GM19193 (cell line): ENCODE measurements around the gene TNFRSF6B.

Source experiments
- POLR2A ChIP-seq: IDR thresholded peaks from 4 replicates; pipeline ENCODE4 v1.6.1; 2011; ENCODE audit not compliant: insufficient read depth, insufficient read length; ENCODE audit errors: extremely low read depth

The TNFRSF6B gene

GRCh38 chr20:63660622-63661021 lies 35.8 kb upstream of the TNFRSF6B start:
- TF ChIP-seq POLR2A, result no peak

- no peak for TF ChIP-seq POLR2A
Measured at GRCh38 chr20:63661108-63661507, 35.3 kb upstream of the TNFRSF6B start.

- TF ChIP-seq POLR2A, result no peak
Measured at GRCh38 chr20:63661959-63662812, 34.3 kb upstream of the TNFRSF6B start.

- no peak for TF ChIP-seq POLR2A
Measured at GRCh38 chr20:63662813-63663189, 33.7 kb upstream of the TNFRSF6B start.

GRCh38 chr20:63663332-63664066 lies 33.0 kb upstream of the TNFRSF6B start:
- no peak for TF ChIP-seq POLR2A

GRCh38 chr20:63664143-63664851 lies 32.2 kb upstream of the TNFRSF6B start:
- no peak for TF ChIP-seq POLR2A

- no peak for TF ChIP-seq POLR2A
Measured at GRCh38 chr20:63664861-63665594, 31.4 kb upstream of the TNFRSF6B start.

GRCh38 chr20:63665708-63666107 lies 30.7 kb upstream of the TNFRSF6B start:
- no peak for TF ChIP-seq POLR2A

GRCh38 chr20:63667858-63668257 lies 28.6 kb upstream of the TNFRSF6B start:
- TF ChIP-seq POLR2A, result no peak

- no peak for TF ChIP-seq POLR2A
Measured at GRCh38 chr20:63668351-63668750, 28.1 kb upstream of the TNFRSF6B start.

GRCh38 chr20:63672666-63673065 lies 23.8 kb upstream of the TNFRSF6B start:
- no peak for TF ChIP-seq POLR2A

- TF ChIP-seq POLR2A, result no peak
Measured at GRCh38 chr20:63673951-63674350, 22.5 kb upstream of the TNFRSF6B start.

- no peak for TF ChIP-seq POLR2A
Measured at GRCh38 chr20:63675681-63676368, 20.6 kb upstream of the TNFRSF6B start.

GRCh38 chr20:63678071-63678470 lies 18.4 kb upstream of the TNFRSF6B start:
- no peak for TF ChIP-seq POLR2A
